ENCODE measurements around the gene ODAD4. TPM values are rescaled to one million over a fixed set of nuclear protein-coding genes. Genes with fewer than 3 reads are reported as not detected.

The ODAD4 gene
- total RNA-seq, 6 experiments from 2014 or later = 0.74 to 1.8 (median 0.97) TPM

GRCh38 chr17:41985919-41986318, 55.5 kb downstream of the ODAD4 start:
- no peak for DNase-seq
- Mint-ChIP-seq H3K36me3 (ENCODE audit: low read depth) (peaks cover 56% of the 10 kb centered on the region), H3K27ac (no peak overlapping the region), H3K4me3 (no peak overlapping the region), H3K4me1 (ENCODE audit: low read depth) (peaks cover 13% of the 10 kb centered on the region), H3K9me3 (no peaks in the 10 kb centered on the region), H3K27me3 (ENCODE audit: insufficient read depth) (peaks cover 2% of the 10 kb centered on the region)
- no peak for TF ChIP-seq CTCF (IDR thresholded peaks at IDR 0.05)

GRCh38 chr17:41986634-41987033, 56.2 kb downstream of the ODAD4 start:
- TF ChIP-seq CTCF (IDR thresholded peaks at IDR 0.05) = no peak
- Mint-ChIP-seq H3K9me3 (no peaks in the 10 kb centered on the region), H3K27me3 (ENCODE audit: insufficient read depth) (peaks cover under 1% of the 10 kb centered on the region), H3K27ac (no peak overlapping the region), H3K36me3 (ENCODE audit: low read depth) (peaks cover 59% of the 10 kb centered on the region), H3K4me1 (ENCODE audit: low read depth) (peaks cover 13% of the 10 kb centered on the region), H3K4me3 (no peak overlapping the region)
- DNase-seq = no peak

- no peak for TF ChIP-seq CTCF (IDR thresholded peaks at IDR 0.05)
- peak overlapping the region; percentile 9; the same call in 1 of the 2 replicates for H3K27ac Mint-ChIP-seq
- no peaks in the 10 kb centered on the region for H3K9me3 Mint-ChIP-seq
- peaks cover 11% of the 10 kb centered on the region for H3K4me1 Mint-ChIP-seq (ENCODE audit: low read depth)
- no peaks in the 10 kb centered on the region; the same call in 1 of the 2 replicates for H3K27me3 Mint-ChIP-seq (ENCODE audit: insufficient read depth)
- DNase-seq = no peak
- peaks cover 55% of the 10 kb centered on the region for H3K36me3 Mint-ChIP-seq (ENCODE audit: low read depth)
- H3K4me3 Mint-ChIP-seq = no peak overlapping the region
These were observed 57.2 kb downstream of the ODAD4 start for GRCh38 chr17:41987642-41988041.

- TF ChIP-seq CTCF (IDR thresholded peaks at IDR 0.05) = no peak
- DNase-seq = no peak
- Mint-ChIP-seq H3K4me1 (ENCODE audit: low read depth) (peaks cover 19% of the 10 kb centered on the region), H3K9me3 (no peaks in the 10 kb centered on the region), H3K27me3 (ENCODE audit: insufficient read depth) (no peaks in the 10 kb centered on the region; the same call in 1 of the 2 replicates), H3K4me3 (no peak overlapping the region), H3K27ac (no peak overlapping the region; the same call in 1 of the 2 replicates), H3K36me3 (ENCODE audit: low read depth) (peaks cover 59% of the 10 kb centered on the region)
These were observed 58.0 kb downstream of the ODAD4 start for GRCh38 chr17:41988418-41988817.

- no peak for TF ChIP-seq CTCF (IDR thresholded peaks at IDR 0.05)
- Mint-ChIP-seq H3K4me1 (ENCODE audit: low read depth) (peaks cover 20% of the 10 kb centered on the region), H3K36me3 (ENCODE audit: low read depth) (peaks cover 60% of the 10 kb centered on the region), H3K4me3 (no peak overlapping the region), H3K27me3 (ENCODE audit: insufficient read depth) (no peaks in the 10 kb centered on the region; the same call in 1 of the 2 replicates), H3K27ac (no peak overlapping the region), H3K9me3 (no peaks in the 10 kb centered on the region)
- no peak for DNase-seq
These were observed 59.4 kb downstream of the ODAD4 start for GRCh38 chr17:41989702-41990419.

All from HFFc6 (cell line).